NCI-H345 (cell line): ENCODE measurements around the gene FIBCD1.

Experiments used
- DNase-seq: peaks from one replicate; lab custom pipeline; 2025; lab: John Stamatoyannopoulos, UW

FIBCD1 gene

GRCh38 chr9:130906735-130907416, 32.2 kb downstream of the FIBCD1 start:
- DNase-seq: no peak

GRCh38 chr9:130905902-130906734, 32.9 kb downstream of the FIBCD1 start:
- DNase-seq: no peak

- DNase-seq: no peak
These were observed 33.7 kb downstream of the FIBCD1 start for GRCh38 chr9:130905125-130905901.

- no peak for DNase-seq
These were observed 34.7 kb downstream of the FIBCD1 start for GRCh38 chr9:130904070-130905044.

GRCh38 chr9:130903194-130904069, 35.6 kb downstream of the FIBCD1 start:
- DNase-seq: no peak

GRCh38 chr9:130902204-130903185, 36.6 kb downstream of the FIBCD1 start:
- DNase-seq: no peak

GRCh38 chr9:130901498-130902203, 37.4 kb downstream of the FIBCD1 start:
- no peak for DNase-seq

GRCh38 chr9:130900701-130901497, 38.1 kb downstream of the FIBCD1 start:
- no peak for DNase-seq

- no peak for DNase-seq
These were observed 39.8 kb downstream of the FIBCD1 start for GRCh38 chr9:130899051-130899748.

GRCh38 chr9:130898552-130898852, 40.5 kb downstream of the FIBCD1 start:
- no peak for DNase-seq

- DNase-seq: no peak
These were observed 41.0 kb downstream of the FIBCD1 start for GRCh38 chr9:130897848-130898551.

GRCh38 chr9:130897105-130897751, 41.8 kb downstream of the FIBCD1 start:
- no peak for DNase-seq

GRCh38 chr9:130896233-130897014, 42.6 kb downstream of the FIBCD1 start, which contains the start of gene QRFP:
QRFP (minus strand) TSS chr9:130896812; CDS start chr9:130893838, 2,974 bp downstream.
- no peak for DNase-seq

- DNase-seq: no peak
These were observed 43.4 kb downstream of the FIBCD1 start for GRCh38 chr9:130895481-130896232.
